Measurements from ENCODE around the gene C17orf107. TPM values are rescaled to one million over a fixed set of nuclear protein-coding genes. Genes with fewer than 3 reads are reported as not detected.

C17orf107 gene
- total and polyA plus RNA-seq, 2 of the 13 experiments (the other 11 are each of a cell fraction or from before 2014, with no cell fraction given): 0.20 to 0.59 TPM

- TF ChIP-seq ZFP82 (CRISPR knock-in tag; IDR thresholded peaks at IDR 0.05; ENCODE audit: borderline replicate concordance) (0 out of 2 replicates have a peak, but pooled peaks have one; percentile 52), ARNT (IDR thresholded peaks at IDR 0.05) (no peak), AGO2 (optimal IDR thresholded peaks at IDR 0.05; ENCODE audit: low read depth, low read length) (peak; percentile 92), NFYC (CRISPR knock-in tag; IDR thresholded peaks at IDR 0.05) (0 out of 2 replicates have a peak, but pooled peaks have one; percentile 14), TAF15 (IDR thresholded peaks at IDR 0.05; ENCODE audit: low read depth, low read length, poor library complexity, severe bottlenecking) (peak; percentile 84), FIP1L1 (IDR thresholded peaks at IDR 0.05; ENCODE audit: borderline replicate concordance, insufficient read depth, low read depth, low read length) (no peak), ZNF558 (CRISPR knock-in tag; IDR thresholded peaks at IDR 0.05; ENCODE audit: borderline replicate concordance) (no peak), HIC2 (CRISPR knock-in tag; IDR thresholded peaks at IDR 0.05; ENCODE audit: low read depth) (no peak), TFDP2 (CRISPR knock-in tag; IDR thresholded peaks at IDR 0.05) (peak; percentile 82), EEA1 (CRISPR knock-in tag; IDR thresholded peaks at IDR 0.05; ENCODE audit: borderline replicate concordance) (peak; percentile 54; the same call in 1 of the 2 replicates), PATZ1 (CRISPR knock-in tag; IDR thresholded peaks at IDR 0.05) (peak; percentile 86; the same call in 1 of the 2 replicates), ZNF841 (CRISPR knock-in tag; IDR thresholded peaks at IDR 0.05; ENCODE audit: borderline replicate concordance) (peak; percentile 30; the same call in 1 of the 2 replicates), SRSF1 (optimal IDR thresholded peaks at IDR 0.05; ENCODE audit: low read depth, low read length) (no peak), ZNF230 (CRISPR knock-in tag; IDR thresholded peaks at IDR 0.05) (peak; percentile 85), ZNF501 (CRISPR knock-in tag; IDR thresholded peaks at IDR 0.05) (0 out of 2 replicates have a peak, but pooled peaks have one; percentile 39), BCL3 (CRISPR knock-in tag; IDR thresholded peaks at IDR 0.05) (0 out of 2 replicates have a peak, but pooled peaks have one; percentile 27), ZNF784 (CRISPR knock-in tag; IDR thresholded peaks at IDR 0.05; ENCODE audit: borderline replicate concordance) (peak; percentile 67; the same call in 1 of the 2 replicates), ZBTB3 (CRISPR knock-in tag; IDR thresholded peaks at IDR 0.05; ENCODE audit: borderline replicate concordance, low read depth) (no peak), ZNF34 (CRISPR knock-in tag; IDR thresholded peaks at IDR 0.05; ENCODE audit: borderline replicate concordance) (no peak)
These were observed 50.2 kb downstream of the C17orf107 start (continued) for GRCh38 chr17:4949321-4950074.

All from HepG2 (cell line).